Subcutaneous abdominal adipose tissue (tissue), 5 donors: ENCODE measurements around the gene ZBTB7B.
A peak's percentile ranks its signal among the peaks of the same experiment; 100 is the strongest.

Experiments
- H3K27ac ChIP-seq: one replicate; pipeline ENCODE4 v1.7.0; 2013; ENCODE audit warnings: low read depth, mild to moderate bottlenecking, inconsistent platforms, low read length, moderate library complexity
- H3K27me3 ChIP-seq, 5 donors: one replicate each; pipeline ENCODE4 v1.7.0; 2013; ENCODE audit warnings: low read length in 5 of 5, inconsistent platforms in 1 of 5; ENCODE audit not compliant: control insufficient read depth in 5 of 5, insufficient read depth in 4 of 5
- H3K36me3 ChIP-seq, 5 donors: one replicate each; pipeline ENCODE4 v1.7.0; 2013; ENCODE audit warnings: low read length in 5 of 5; ENCODE audit not compliant: control insufficient read depth in 5 of 5, insufficient read depth in 5 of 5
- H3K4me1 ChIP-seq, 5 donors: one replicate each; pipeline ENCODE4 v1.7.0; 2013; ENCODE audit warnings: low read length in 5 of 5, mild to moderate bottlenecking in 3 of 5, moderate library complexity in 1 of 5; ENCODE audit not compliant: control insufficient read depth in 5 of 5, insufficient read depth in 5 of 5
- H3K4me3 ChIP-seq, 5 donors: one replicate each; pipeline ENCODE4 v1.7.0; 2013; ENCODE audit warnings: low read length in 5 of 5, low read depth in 1 of 5
- H3K9ac ChIP-seq, 5 donors: one replicate each; pipeline ENCODE4 v1.7.0; 2013; ENCODE audit warnings: low read length in 5 of 5, mild to moderate bottlenecking in 4 of 5, moderate library complexity in 3 of 5
- H3K9me3 ChIP-seq, 5 donors: one replicate each; pipeline ENCODE4 v1.7.0; 2013; ENCODE audit warnings: low read length in 5 of 5; ENCODE audit not compliant: control insufficient read depth in 5 of 5
- donor health status: healthy.
- donor health status: healthy.
- donor health status: healthy.
- donor health status: healthy.
- donor health status: healthy.

The ZBTB7B gene

DNA sequence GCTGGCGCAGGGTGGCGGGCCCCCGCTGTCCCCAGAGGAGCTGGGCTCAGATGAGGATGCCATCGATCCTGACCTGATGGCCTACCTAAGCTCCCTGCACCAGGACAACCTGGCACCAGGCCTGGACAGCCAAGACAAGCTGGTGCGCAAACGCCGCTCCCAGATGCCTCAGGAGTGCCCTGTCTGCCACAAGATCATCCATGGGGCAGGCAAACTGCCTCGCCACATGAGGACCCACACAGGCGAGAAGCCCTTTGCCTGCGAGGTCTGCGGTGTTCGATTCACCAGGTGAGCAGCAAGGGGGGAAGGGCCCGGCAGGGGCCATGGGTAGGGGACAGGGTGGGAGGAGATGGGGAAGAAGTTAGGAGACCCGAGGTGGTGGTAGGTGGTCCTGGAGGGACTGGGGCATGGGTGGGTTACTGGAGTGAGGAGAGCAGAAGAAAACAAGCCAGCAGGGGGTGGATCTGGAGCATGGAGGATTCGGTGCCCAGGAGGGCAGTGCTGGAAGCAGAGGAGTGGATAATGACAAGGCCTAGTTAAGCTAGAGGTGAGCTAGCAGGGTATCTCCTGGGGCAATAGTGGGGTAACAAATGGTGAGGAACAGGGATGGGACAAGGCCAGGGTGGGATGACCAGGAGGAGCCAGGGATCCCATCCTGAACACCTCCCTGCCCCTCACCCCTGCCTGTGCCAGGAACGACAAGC, 13.1 kb downstream of the ZBTB7B start:
- Histone ChIP-seq H3K27ac (peak overlapping the region; percentile 96), H3K4me1 (peaks cover 7 to 63% (median 54%) of the 10 kb centered on the region in 5 donors), H3K4me3 (no peak overlapping the region), H3K27me3 (no peaks in the 10 kb centered on the region), H3K9me3 (no peaks in the 10 kb centered on the region), H3K9ac (no peak overlapping the region), H3K36me3 (peaks cover 0 to 33% (median 21%) of the 10 kb centered on the region in 5 donors)

GRCh38 chr1:155016231-155016831, 13.7 kb downstream of the ZBTB7B start:
- H3K9ac ChIP-seq = peak overlapping the region in 4 of 5 donors; percentile 65 to 77 (median 66)
- peak overlapping the region in 1 of 5 donors; percentile 62 for H3K4me3 ChIP-seq
- no peaks in the 10 kb centered on the region for H3K9me3 ChIP-seq
- peak overlapping the region; percentile 96 for H3K27ac ChIP-seq
- H3K27me3 ChIP-seq = no peaks in the 10 kb centered on the region
- peaks cover 0 to 29% (median 21%) of the 10 kb centered on the region in 5 donors for H3K36me3 ChIP-seq
- H3K4me1 ChIP-seq = peaks cover 7 to 56% (median 48%) of the 10 kb centered on the region in 5 donors

DNA sequence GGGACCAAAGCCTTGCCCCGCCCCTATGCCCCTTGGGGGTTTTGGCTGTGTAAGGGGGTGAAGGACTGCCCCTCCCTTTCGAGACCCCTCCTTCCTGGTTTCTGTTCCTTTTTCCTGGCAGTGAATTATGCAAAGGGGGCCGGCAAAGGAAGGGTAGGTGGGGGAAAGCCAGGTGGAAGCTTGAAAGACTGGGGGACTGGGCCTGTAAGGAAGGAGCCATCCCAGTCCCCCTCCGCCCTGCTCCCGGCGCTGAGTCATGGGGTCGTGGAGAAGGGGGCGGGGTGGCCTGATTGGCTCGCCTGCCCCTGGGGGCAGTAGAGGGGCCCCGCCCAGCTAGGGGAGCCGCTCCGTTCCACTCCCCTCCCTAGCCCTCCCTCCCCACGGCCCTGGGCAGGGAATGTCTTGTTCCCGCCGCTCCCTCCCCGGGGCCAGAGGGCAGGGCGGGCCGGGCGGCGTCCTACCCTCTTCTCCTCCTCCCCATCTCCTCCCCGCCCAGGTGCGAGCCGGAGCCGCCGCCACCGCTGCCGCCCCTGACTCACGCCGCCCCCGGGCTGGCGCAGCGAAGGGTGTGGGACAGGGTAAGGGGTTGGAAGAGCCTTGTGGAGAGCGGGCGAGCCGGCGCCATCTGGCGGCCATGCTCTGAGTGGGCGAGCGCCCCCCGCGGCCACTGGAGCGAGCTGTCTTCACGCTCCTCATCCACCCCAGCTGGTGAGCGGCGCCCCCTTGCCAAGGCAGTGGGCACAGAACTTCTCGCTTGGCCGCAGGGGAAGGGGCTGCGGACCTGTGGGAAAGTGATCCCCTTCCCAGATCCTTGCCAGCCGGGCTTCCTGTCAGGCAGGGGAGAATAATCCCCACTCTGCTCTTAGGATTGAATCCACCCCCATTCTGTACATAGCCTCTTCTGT, 14.7 kb downstream of the ZBTB7B start:
- peak overlapping the region; percentile 96 for H3K27ac ChIP-seq
- H3K36me3 ChIP-seq = peaks cover 0 to 29% (median 21%) of the 10 kb centered on the region in 5 donors
- H3K4me3 ChIP-seq = peak overlapping the region in 4 of 5 donors; percentile 51 to 62 (median 56)
- H3K9me3 ChIP-seq = no peaks in the 10 kb centered on the region
- peak overlapping the region in 4 of 5 donors; percentile 65 to 77 (median 66) for H3K9ac ChIP-seq
- H3K27me3 ChIP-seq = no peaks in the 10 kb centered on the region
- peaks cover 2 to 47% (median 38%) of the 10 kb centered on the region in 5 donors for H3K4me1 ChIP-seq

DNA sequence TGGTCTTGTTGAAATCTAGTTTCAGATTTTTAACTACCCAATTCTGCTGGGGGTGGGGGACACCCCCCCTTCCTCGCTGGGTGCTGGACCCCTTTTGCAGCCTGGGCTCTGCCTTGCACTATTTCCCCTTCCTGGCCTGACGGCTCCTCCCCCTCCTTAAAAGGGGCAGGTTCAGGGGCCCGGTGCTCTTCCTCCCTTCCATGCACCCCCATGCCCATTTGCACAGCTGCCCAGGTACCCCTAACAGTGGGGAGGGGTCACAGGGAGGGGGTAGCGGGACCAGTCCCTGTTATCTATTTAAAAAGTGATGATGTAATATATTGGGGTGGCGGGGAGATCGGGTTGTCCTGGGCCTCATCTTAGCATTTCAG, 15.3 kb downstream of the ZBTB7B start:
- peak overlapping the region in 4 of 5 donors; percentile 58 to 77 (median 66) for H3K9ac ChIP-seq
- H3K4me1 ChIP-seq = peaks cover 0 to 40% (median 32%) of the 10 kb centered on the region in 5 donors
- peak overlapping the region in 4 of 5 donors; percentile 51 to 62 (median 56) for H3K4me3 ChIP-seq
- H3K27ac ChIP-seq = peak overlapping the region; percentile 96
- no peaks in the 10 kb centered on the region for H3K27me3 ChIP-seq
- H3K36me3 ChIP-seq = peaks cover 0 to 29% (median 21%) of the 10 kb centered on the region in 5 donors
- H3K9me3 ChIP-seq = no peaks in the 10 kb centered on the region

GRCh38 chr1:155018617-155019348, 16.2 kb downstream of the ZBTB7B start:
- Histone ChIP-seq H3K27ac (peak overlapping the region; percentile 96), H3K9me3 (no peaks in the 10 kb centered on the region), H3K27me3 (no peaks in the 10 kb centered on the region), H3K36me3 (peaks cover 0 to 29% (median 21%) of the 10 kb centered on the region in 5 donors), H3K4me3 (peak overlapping the region in 1 of 5 donors; percentile 9), H3K4me1 (peaks cover 0 to 35% (median 27%) of the 10 kb centered on the region in 5 donors), H3K9ac (peak overlapping the region in 3 of 5 donors; percentile 43 to 66 (median 58))

- Histone ChIP-seq H3K27me3 (no peaks in the 10 kb centered on the region), H3K9me3 (no peaks in the 10 kb centered on the region), H3K9ac (peak overlapping the region in 1 of 5 donors; percentile 58), H3K4me1 (peaks cover 0 to 33% (median 27%) of the 10 kb centered on the region in 5 donors), H3K4me3 (no peak overlapping the region), H3K36me3 (peaks cover 0 to 21% (median 17%) of the 10 kb centered on the region in 5 donors), H3K27ac (no peak overlapping the region)
Observed at GRCh38 chr1:155019377-155020245, 17.0 kb downstream of the ZBTB7B start.

- Histone ChIP-seq H3K4me1 (peaks cover 0 to 23% (median 19%) of the 10 kb centered on the region in 5 donors), H3K27me3 (no peaks in the 10 kb centered on the region), H3K9me3 (no peaks in the 10 kb centered on the region), H3K27ac (no peak overlapping the region), H3K9ac (peak overlapping the region in 1 of 5 donors; percentile 20), H3K36me3 (no peaks in the 10 kb centered on the region), H3K4me3 (no peak overlapping the region)
Observed at GRCh38 chr1:155022136-155022926, 19.7 kb downstream of the ZBTB7B start.

- H3K4me1 ChIP-seq = peaks cover 0 to 19% (median 13%) of the 10 kb centered on the region in 5 donors
- no peak overlapping the region for H3K9ac ChIP-seq
- no peaks in the 10 kb centered on the region for H3K27me3 ChIP-seq
- H3K4me3 ChIP-seq = no peak overlapping the region
- no peaks in the 10 kb centered on the region for H3K9me3 ChIP-seq
- H3K27ac ChIP-seq = no peak overlapping the region
- H3K36me3 ChIP-seq = no peaks in the 10 kb centered on the region
Observed at GRCh38 chr1:155022927-155023236, 20.3 kb downstream of the ZBTB7B start.
